GM21786 (cell line): Measurements from ENCODE around the gene RAPGEF6.
A peak's percentile ranks its signal among the peaks of the same experiment; 100 is the strongest.

Source experiments
- ATAC-seq: cut with Tn5 transposase; IDR thresholded peaks from one replicate; pipeline ENCODE4 v1.9.1; 2021; ENCODE audit not compliant: unreplicated experiment

The RAPGEF6 gene

GRCh38 chr5:131542723-131543122 is 92.3 kb downstream of the RAPGEF6 start:
- ATAC-seq = no peak

- ATAC-seq = no peak
Observed at GRCh38 chr5:131541762-131542161, 93.3 kb downstream of the RAPGEF6 start.

- no peak for ATAC-seq
Observed at GRCh38 chr5:131541071-131541470, 94.0 kb downstream of the RAPGEF6 start.

- ATAC-seq = no peak
Observed at GRCh38 chr5:131539251-131539650, 95.8 kb downstream of the RAPGEF6 start.

- no peak for ATAC-seq
Observed at GRCh38 chr5:131538177-131538593, 96.8 kb downstream of the RAPGEF6 start.

- no peak for ATAC-seq
Observed at GRCh38 chr5:131536850-131537448, 98.1 kb downstream of the RAPGEF6 start.

- ATAC-seq = peak; percentile 96
Observed at GRCh38 chr5:131536211-131536826, 98.7 kb downstream of the RAPGEF6 start.

- no peak for ATAC-seq
Observed at GRCh38 chr5:131534974-131535373, 100.1 kb downstream of the RAPGEF6 start.

GRCh38 chr5:131533836-131534235 is 101.2 kb downstream of the RAPGEF6 start:
- no peak for ATAC-seq

- ATAC-seq = no peak
Observed at GRCh38 chr5:131532031-131532640, 102.9 kb downstream of the RAPGEF6 start.

- no peak for ATAC-seq
Observed at GRCh38 chr5:131530706-131531331, 104.2 kb downstream of the RAPGEF6 start.

GRCh38 chr5:131528682-131529081 is 106.3 kb downstream of the RAPGEF6 start:
- peak; percentile 71 for ATAC-seq

GRCh38 chr5:131525805-131526204 is 109.2 kb downstream of the RAPGEF6 start:
- ATAC-seq = no peak

GRCh38 chr5:131524431-131524830 is 110.6 kb downstream of the RAPGEF6 start:
- no peak for ATAC-seq

GRCh38 chr5:131523500-131524185 is 111.4 kb downstream of the RAPGEF6 start:
- ATAC-seq = no peak

GRCh38 chr5:131521252-131521651 is 113.8 kb downstream of the RAPGEF6 start:
- no peak for ATAC-seq

- no peak for ATAC-seq
Observed at GRCh38 chr5:131515348-131515747, 119.7 kb downstream of the RAPGEF6 start.

- peak; percentile 70 for ATAC-seq
Observed at GRCh38 chr5:131514316-131515283, 120.4 kb downstream of the RAPGEF6 start.

- peak; percentile 40 for ATAC-seq
Observed at GRCh38 chr5:131513780-131514179, 121.2 kb downstream of the RAPGEF6 start.

GRCh38 chr5:131511934-131512333 is 123.1 kb downstream of the RAPGEF6 start:
- no peak for ATAC-seq
